Stomach smooth muscle (tissue), 2 donors: ENCODE data around the gene TNFRSF1B.

Experiments
- H3K27ac ChIP-seq: one replicate; pipeline ENCODE4 v1.7.0; 2013; ENCODE audit warnings: mild to moderate bottlenecking, low read length, inconsistent platforms
- H3K27me3 ChIP-seq, 2 donors: one replicate each; pipeline ENCODE4 v1.7.0; 2013; ENCODE audit warnings: low read length in 2 of 2; ENCODE audit not compliant: insufficient read depth in 2 of 2, control insufficient read depth in 1 of 2
- H3K36me3 ChIP-seq, 2 donors: one replicate each; pipeline ENCODE4 v1.7.0; 2013; ENCODE audit warnings: low read length in 2 of 2; ENCODE audit not compliant: control insufficient read depth in 2 of 2, insufficient read depth in 2 of 2
- H3K4me1 ChIP-seq: one replicate; pipeline ENCODE4 v1.7.0; 2013; ENCODE audit warnings: low read length; ENCODE audit not compliant: control insufficient read depth, insufficient read depth
- H3K4me3 ChIP-seq, 2 donors: one replicate each; pipeline ENCODE4 v1.7.0; 2013; ENCODE audit warnings: low read length in 2 of 2
- H3K9ac ChIP-seq, 2 donors: one replicate each; pipeline ENCODE4 v1.7.0; 2013; ENCODE audit warnings: low read length in 2 of 2, mild to moderate bottlenecking in 1 of 2
- H3K9me3 ChIP-seq, 2 donors: one replicate each; pipeline ENCODE4 v1.7.0; 2013; ENCODE audit warnings: low read length in 2 of 2; ENCODE audit not compliant: control insufficient read depth in 2 of 2
- donor health status: healthy.
- donor health status: Pancreatic carcinoma.

The TNFRSF1B gene

DNA sequence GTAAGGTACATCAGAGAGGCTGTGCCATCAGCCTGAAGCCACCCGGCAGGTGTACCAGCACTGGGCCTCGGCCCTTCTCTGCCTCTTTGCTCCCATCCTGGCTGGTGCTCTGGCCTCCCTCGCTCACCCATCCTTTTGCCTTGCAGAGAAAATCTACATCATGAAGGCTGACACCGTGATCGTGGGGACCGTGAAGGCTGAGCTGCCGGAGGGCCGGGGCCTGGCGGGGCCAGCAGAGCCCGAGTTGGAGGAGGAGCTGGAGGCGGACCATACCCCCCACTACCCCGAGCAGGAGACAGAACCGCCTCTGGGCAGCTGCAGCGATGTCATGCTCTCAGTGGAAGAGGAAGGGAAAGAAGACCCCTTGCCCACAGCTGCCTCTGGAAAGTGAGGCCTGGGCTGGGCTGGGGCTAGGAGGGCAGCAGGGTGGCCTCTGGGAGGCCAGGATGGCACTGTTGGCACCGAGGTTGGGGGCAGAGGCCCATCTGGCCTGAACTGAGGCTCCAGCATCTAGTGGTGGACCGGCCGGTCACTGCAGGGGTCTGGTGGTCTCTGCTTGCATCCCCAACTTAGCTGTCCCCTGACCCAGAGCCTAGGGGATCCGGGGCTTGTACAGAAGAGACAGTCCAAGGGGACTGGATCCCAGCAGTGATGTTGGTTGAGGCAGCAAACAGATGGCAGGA lies 24.5 kb upstream of the TNFRSF1B start:
- no peak overlapping the region for H3K9ac ChIP-seq
- no peaks in the 10 kb centered on the region for H3K9me3 ChIP-seq
- H3K4me1 ChIP-seq: peaks cover 9% of the 10 kb centered on the region
- H3K27ac ChIP-seq: no peak overlapping the region
- no peaks in the 10 kb centered on the region for H3K27me3 ChIP-seq
- no peaks in the 10 kb centered on the region for H3K36me3 ChIP-seq
- no peak overlapping the region for H3K4me3 ChIP-seq

DNA sequence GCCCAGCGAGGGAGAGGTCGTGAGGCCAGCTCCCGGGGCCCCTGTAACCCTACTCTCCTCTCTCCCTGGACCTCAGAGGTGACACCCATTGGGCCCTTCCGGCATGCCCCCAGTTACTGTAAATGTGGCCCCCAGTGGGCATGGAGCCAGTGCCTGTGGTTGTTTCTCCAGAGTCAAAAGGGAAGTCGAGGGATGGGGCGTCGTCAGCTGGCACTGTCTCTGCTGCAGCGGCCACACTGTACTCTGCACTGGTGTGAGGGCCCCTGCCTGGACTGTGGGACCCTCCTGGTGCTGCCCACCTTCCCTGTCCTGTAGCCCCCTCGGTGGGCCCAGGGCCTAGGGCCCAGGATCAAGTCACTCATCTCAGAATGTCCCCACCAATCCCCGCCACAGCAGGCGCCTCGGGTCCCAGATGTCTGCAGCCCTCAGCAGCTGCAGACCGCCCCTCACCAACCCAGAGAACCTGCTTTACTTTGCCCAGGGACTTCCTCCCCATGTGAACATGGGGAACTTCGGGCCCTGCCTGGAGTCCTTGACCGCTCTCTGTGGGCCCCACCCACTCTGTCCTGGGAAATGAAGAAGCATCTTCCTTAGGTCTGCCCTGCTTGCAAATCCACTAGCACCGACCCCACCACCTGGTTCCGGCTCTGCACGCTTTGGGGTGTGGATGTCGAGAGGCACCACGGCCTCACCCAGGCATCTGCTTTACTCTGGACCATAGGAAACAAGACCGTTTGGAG lies 23.7 kb upstream of the TNFRSF1B start:
- Histone ChIP-seq H3K9me3 (no peaks in the 10 kb centered on the region), H3K27ac (no peak overlapping the region), H3K4me1 (peaks cover 13% of the 10 kb centered on the region), H3K27me3 (no peaks in the 10 kb centered on the region), H3K4me3 (no peak overlapping the region), H3K36me3 (no peaks in the 10 kb centered on the region), H3K9ac (no peak overlapping the region)

DNA sequence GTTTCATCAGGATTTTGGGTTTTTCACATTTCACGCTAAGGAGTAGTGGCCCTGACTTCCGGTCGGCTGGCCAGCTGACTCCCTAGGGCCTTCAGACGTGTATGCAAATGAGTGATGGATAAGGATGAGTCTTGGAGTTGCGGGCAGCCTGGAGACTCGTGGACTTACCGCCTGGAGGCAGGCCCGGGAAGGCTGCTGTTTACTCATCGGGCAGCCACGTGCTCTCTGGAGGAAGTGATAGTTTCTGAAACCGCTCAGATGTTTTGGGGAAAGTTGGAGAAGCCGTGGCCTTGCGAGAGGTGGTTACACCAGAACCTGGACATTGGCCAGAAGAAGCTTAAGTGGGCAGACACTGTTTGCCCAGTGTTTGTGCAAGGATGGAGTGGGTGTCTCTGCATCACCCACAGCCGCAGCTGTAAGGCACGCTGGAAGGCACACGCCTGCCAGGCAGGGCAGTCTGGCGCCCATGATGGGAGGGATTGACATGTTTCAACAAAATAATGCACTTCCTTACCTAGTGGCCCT lies 23.1 kb upstream of the TNFRSF1B start:
- Histone ChIP-seq H3K27ac (no peak overlapping the region), H3K9me3 (no peaks in the 10 kb centered on the region), H3K36me3 (no peaks in the 10 kb centered on the region), H3K27me3 (no peaks in the 10 kb centered on the region), H3K4me3 (no peak overlapping the region), H3K9ac (no peak overlapping the region), H3K4me1 (peaks cover 13% of the 10 kb centered on the region)

DNA sequence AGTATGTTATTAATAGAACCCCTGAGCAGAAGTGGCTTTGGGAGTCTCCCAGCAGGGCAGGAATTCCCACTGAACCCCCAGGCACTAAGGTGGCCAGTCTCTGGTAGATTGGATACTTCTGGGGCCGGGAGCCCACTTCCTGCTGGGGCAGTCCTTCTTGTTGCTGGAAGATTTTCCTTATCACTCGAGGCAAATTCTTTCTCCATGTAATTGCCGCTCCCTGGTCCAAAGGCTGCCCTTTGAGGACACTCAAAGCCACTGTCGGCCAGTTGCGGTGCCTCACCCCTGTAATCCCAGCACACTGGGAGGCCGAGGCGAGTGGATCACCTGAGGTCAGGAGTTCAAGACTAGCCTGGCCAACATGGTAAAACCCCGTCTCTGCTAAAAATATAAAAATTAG lies 22.6 kb upstream of the TNFRSF1B start:
- H3K4me1 ChIP-seq: peaks cover 13% of the 10 kb centered on the region
- no peak overlapping the region for H3K4me3 ChIP-seq
- H3K9me3 ChIP-seq: no peaks in the 10 kb centered on the region
- no peaks in the 10 kb centered on the region for H3K27me3 ChIP-seq
- H3K36me3 ChIP-seq: no peaks in the 10 kb centered on the region
- H3K27ac ChIP-seq: no peak overlapping the region
- no peak overlapping the region for H3K9ac ChIP-seq

DNA sequence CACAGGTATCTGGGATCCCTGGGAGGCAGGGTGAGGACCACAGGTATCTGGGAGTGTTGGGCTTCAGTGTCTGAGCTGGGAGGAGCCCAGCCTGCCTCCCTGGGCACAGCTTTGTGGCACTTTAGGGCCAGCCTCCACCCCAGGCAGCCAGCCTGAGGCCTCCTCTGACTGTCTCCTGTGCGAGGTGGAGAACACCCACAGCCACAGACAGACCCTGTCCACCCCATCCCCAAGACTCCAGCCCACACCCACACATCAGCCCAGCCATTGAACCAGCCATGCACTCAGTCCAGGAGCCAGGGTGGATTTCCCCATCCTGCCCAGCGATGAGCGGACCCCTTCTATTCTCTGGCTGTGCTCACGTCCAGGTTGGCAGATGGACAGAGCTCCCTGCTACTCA lies 21.8 kb upstream of the TNFRSF1B start:
- H3K27me3 ChIP-seq: no peaks in the 10 kb centered on the region
- H3K27ac ChIP-seq: no peak overlapping the region
- no peak overlapping the region for H3K9ac ChIP-seq
- peaks cover 13% of the 10 kb centered on the region for H3K4me1 ChIP-seq
- no peak overlapping the region for H3K4me3 ChIP-seq
- no peaks in the 10 kb centered on the region for H3K36me3 ChIP-seq
- H3K9me3 ChIP-seq: peaks cover 0 to 5% of the 10 kb centered on the region in 2 donors

DNA sequence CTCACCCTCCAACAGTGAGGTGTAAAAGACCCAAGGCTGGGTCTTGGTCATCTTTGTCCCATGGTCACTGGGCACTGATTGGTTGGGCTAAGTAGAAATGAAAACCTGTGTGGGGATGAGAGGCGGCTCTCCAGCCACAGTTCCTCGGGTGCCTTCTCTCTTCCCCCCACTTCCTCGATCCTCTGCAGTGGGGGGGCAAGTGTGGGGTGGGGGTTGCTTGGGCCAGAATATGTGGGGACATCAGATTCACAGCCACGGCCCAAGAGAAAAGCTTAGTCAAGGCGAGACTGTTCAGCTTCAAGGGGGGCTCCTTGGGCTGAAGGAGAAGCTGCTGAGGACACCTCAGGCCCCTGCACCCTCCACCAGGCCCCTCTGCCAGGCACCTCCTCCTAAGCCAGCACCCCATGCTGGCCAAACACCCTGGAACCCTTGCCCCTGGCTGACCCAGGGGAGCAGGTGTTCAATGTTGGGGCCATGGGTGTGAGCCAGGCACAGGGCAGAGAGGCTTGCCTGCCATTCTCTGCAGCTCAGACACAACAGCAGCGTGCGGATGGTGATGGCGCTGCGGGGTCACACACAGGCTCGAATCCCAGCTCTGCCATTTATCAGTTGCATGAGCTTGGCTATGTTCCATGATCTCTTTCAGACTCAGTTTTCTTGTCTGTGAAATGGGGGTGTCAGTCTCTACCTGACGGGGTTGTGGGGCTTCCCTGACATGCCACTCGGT lies 21.0 kb upstream of the TNFRSF1B start:
- no peaks in the 10 kb centered on the region for H3K36me3 ChIP-seq
- no peak overlapping the region for H3K9ac ChIP-seq
- H3K4me3 ChIP-seq: no peak overlapping the region
- H3K9me3 ChIP-seq: peaks cover 0 to 8% of the 10 kb centered on the region in 2 donors
- H3K4me1 ChIP-seq: peaks cover 13% of the 10 kb centered on the region
- H3K27me3 ChIP-seq: no peaks in the 10 kb centered on the region
- peak overlapping the region; percentile 18 for H3K27ac ChIP-seq

DNA sequence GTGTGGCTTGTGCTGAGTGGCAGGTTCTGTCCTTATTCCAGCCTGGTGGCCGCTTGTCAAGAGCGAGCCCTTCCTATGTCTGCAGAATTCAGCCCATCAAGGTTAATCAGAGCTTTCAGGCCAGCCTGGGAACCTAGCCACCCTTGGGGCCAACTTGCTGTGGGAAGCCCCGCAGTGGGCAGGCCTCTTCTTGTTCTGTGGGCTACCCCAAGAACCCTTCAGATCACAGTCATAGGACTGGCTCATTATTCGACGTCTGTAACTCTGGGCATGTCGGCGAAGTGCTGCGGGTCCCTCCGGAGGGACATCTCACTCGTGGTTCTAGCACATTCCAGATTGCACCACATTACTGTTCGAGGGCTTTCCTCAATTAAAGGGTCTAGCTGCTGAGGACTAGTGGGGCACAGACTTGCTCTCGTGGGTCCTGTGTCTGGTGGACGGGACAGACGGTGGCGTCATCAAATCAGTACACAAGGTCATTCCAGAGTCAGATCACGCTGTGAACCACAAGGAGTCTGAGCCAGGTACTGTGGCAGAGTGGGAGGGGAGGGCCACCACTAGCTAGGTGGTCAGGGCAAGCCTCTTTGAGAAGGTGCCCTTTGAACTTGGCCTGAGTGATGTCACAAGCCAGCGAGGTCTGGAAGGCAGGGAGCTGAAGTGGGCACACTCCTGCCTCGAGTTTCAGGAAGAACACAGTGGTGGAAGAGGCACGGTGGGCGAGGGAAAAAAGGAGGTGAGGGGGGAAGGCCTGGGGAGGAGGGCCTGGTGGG lies 20.3 kb upstream of the TNFRSF1B start:
- peaks cover 0 to 8% of the 10 kb centered on the region in 2 donors for H3K9me3 ChIP-seq
- peaks cover 13% of the 10 kb centered on the region for H3K4me1 ChIP-seq
- no peak overlapping the region for H3K4me3 ChIP-seq
- H3K36me3 ChIP-seq: no peaks in the 10 kb centered on the region
- peak overlapping the region; percentile 18 for H3K27ac ChIP-seq
- no peaks in the 10 kb centered on the region for H3K27me3 ChIP-seq
- H3K9ac ChIP-seq: no peak overlapping the region

DNA sequence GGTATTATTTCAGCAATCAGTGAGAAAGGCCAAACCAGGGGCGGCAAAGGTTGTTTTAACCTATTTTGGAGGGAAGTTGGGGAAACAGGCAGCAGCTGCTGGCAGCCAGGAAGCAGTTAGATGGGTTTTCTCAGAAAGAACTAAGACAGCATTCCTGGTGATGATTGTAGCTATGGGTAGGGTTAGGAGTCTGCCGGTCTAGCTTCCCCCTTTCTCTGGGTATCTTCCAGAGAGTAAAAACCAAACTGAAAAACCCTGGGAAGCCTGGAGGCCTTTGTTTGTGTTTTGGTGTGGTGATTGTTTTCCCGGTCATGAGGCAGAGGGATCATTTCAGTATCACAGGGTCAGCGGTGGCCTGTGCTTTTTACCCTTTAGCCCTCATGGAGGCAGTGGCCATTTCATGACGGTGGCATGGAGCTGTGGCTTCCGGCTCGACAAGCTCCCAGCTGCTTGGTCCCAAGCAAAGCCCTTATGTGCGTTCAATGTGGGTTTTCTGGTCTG lies 19.5 kb upstream of the TNFRSF1B start:
- Histone ChIP-seq H3K36me3 (no peaks in the 10 kb centered on the region), H3K9ac (no peak overlapping the region), H3K27me3 (no peaks in the 10 kb centered on the region), H3K9me3 (peaks cover 0 to 8% of the 10 kb centered on the region in 2 donors), H3K4me1 (peaks cover 13% of the 10 kb centered on the region), H3K27ac (no peak overlapping the region), H3K4me3 (no peak overlapping the region)

DNA sequence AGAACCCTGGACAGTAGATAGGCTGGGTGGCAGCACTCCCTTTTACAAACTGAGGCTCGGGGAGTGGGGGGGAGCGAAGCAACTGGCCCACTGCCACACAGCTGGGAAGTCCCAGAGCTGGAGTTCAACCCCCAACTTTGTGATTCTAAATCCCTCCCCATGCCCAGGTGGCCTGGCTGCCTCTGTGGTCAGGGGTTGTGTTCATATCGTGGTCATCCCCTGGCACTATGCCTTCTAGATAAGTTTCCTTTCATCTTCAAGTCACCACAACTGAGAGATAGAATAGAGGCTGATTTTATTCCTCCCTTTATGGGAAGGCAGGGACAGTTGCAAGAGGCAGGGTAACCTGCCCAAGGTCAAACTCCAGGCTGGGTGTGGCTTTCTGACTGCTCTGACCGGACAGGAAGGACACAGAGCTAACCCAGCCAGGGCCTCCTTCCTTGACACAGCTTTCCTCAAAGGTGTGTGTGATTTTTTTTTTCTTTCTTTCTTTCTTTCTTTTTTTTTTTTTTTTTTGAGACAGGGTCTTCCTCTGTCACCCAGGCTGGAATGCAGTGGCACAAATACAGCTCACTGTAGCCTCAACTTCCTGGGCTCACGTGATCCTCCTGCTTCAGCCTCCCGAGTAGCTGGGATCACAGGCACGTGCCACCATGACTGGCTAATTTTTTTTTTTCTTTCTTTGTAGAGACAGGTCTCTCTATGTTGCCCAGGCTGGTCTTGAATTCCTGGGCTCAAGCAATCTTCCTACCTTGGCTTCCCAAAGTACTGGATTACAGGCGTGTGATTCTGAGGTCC lies 18.4 kb upstream of the TNFRSF1B start:
- peaks cover 0 to 8% of the 10 kb centered on the region in 2 donors for H3K9me3 ChIP-seq
- no peak overlapping the region for H3K4me3 ChIP-seq
- H3K4me1 ChIP-seq: peaks cover 13% of the 10 kb centered on the region
- H3K9ac ChIP-seq: no peak overlapping the region
- peaks cover 0 to 2% of the 10 kb centered on the region in 2 donors for H3K27me3 ChIP-seq
- H3K36me3 ChIP-seq: no peaks in the 10 kb centered on the region
- no peak overlapping the region for H3K27ac ChIP-seq
